Type B pancreatic cell (in vitro differentiated cells): Measurements from ENCODE around the gene SUSD6. TPM values are rescaled to one million over a fixed set of nuclear protein-coding genes. Genes with fewer than 3 reads are reported as not detected.

Experiments used
- DNase-seq: peaks from one replicate; pipeline ENCODE4 v3.0.0; 2021; ENCODE audit warnings: mixed read lengths; ENCODE audit not compliant: unreplicated experiment; ENCODE audit errors: extremely low spot score
- H3K27ac Mint-ChIP-seq: 2 replicates; pipeline ENCODE4 v1.8.0; 2021; ENCODE audit warnings: mild to moderate bottlenecking, mixed read lengths
- H3K27me3 Mint-ChIP-seq: 2 replicates; pipeline ENCODE4 v1.8.0; 2021; ENCODE audit warnings: mixed read lengths
- H3K36me3 Mint-ChIP-seq: 2 replicates; pipeline ENCODE4 v1.8.0; 2021; ENCODE audit warnings: mixed read lengths
- H3K4me1 Mint-ChIP-seq: one replicate; pipeline ENCODE4 v1.8.0; 2021; ENCODE audit warnings: mixed read lengths; ENCODE audit not compliant: unreplicated experiment
- H3K4me3 Mint-ChIP-seq: 2 replicates; pipeline ENCODE4 v1.8.0; 2021; ENCODE audit warnings: mild to moderate bottlenecking, mixed read lengths
- H3K9me3 Mint-ChIP-seq: 2 replicates; pipeline ENCODE4 v1.8.0; 2021; ENCODE audit warnings: mixed read lengths
- total RNA-seq: library from RNA; stranded (reverse); gene quantifications from 2 replicates; pipeline ENCODE4 v1.2.1, GENCODE V29; 2021; ENCODE audit warnings: low replicate concordance
- TF ChIP-seq, protein P1 (sequence below): fragments of 200-600 bp; sonication (generic); conservative IDR thresholded peaks from 2 replicates; pipeline ENCODE4 v1.5.0; 2021; ENCODE audit warnings: antibody characterized with exemption, mild to moderate bottlenecking

Gene SUSD6
- total RNA-seq, 1 donor from 2014 or later, result 31.7 TPM

DNA sequence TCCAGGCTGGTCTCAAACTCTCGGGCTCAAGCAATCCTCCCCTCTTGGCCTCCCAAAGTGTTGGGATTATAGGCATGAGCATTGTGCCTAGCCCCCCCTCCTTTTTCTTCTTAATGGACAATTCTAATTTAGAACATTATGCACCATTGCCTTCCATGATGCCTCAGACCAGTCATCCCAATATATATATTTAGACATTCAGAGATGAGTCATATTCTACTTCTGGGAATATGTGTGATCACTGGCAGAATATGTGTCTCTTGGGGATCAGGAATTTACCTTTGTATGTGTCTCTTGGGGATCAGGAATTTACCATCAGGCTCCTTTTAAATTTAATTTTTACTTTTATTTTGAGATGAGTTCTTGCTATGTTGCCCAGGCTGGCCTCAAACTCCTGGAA is 29.2 kb upstream of the SUSD6 start:
- Mint-ChIP-seq H3K4me3 (no peak overlapping the region), H3K4me1 (peaks cover 4% of the 10 kb centered on the region), H3K36me3 (no peaks in the 10 kb centered on the region), H3K9me3 (no peaks in the 10 kb centered on the region), H3K27ac (no peak overlapping the region), H3K27me3 (peaks cover 4% of the 10 kb centered on the region)
- TF ChIP-seq, protein P1, sequence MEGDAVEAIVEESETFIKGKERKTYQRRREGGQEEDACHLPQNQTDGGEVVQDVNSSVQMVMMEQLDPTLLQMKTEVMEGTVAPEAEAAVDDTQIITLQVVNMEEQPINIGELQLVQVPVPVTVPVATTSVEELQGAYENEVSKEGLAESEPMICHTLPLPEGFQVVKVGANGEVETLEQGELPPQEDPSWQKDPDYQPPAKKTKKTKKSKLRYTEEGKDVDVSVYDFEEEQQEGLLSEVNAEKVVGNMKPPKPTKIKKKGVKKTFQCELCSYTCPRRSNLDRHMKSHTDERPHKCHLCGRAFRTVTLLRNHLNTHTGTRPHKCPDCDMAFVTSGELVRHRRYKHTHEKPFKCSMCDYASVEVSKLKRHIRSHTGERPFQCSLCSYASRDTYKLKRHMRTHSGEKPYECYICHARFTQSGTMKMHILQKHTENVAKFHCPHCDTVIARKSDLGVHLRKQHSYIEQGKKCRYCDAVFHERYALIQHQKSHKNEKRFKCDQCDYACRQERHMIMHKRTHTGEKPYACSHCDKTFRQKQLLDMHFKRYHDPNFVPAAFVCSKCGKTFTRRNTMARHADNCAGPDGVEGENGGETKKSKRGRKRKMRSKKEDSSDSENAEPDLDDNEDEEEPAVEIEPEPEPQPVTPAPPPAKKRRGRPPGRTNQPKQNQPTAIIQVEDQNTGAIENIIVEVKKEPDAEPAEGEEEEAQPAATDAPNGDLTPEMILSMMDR, result no peak
- DNase-seq, result no peak

DNA sequence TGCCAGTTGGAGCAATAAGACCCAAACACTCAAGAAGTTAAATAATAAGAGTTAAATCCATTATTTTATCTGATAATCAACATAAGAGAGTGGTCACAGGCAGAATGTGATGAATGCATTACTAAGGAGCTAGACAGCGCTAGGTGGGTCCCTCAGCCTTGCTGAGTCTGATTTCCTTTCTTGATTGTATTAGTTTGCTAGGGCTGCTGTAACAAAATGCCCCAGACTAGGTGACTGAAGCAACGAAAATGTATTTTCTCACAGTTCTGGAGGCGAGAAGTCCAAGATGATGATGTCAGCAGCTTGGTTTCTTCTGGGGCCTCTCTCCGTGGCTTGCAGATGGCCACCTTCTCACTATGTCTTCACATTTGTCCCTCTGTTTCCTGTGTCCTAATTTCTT is 28.6 kb upstream of the SUSD6 start:
- Mint-ChIP-seq H3K27me3 (peaks cover 4% of the 10 kb centered on the region), H3K4me3 (no peak overlapping the region)
- DNase-seq, result no peak

GRCh38 chr14:69584389-69584788 is 27.0 kb upstream of the SUSD6 start:
- no peaks in the 10 kb centered on the region for H3K36me3 Mint-ChIP-seq
- peaks cover 4% of the 10 kb centered on the region for H3K27me3 Mint-ChIP-seq
- DNase-seq, result no peak
- TF ChIP-seq, protein P1, result no peak
- H3K9me3 Mint-ChIP-seq, result no peaks in the 10 kb centered on the region
- peaks cover 4% of the 10 kb centered on the region for H3K4me1 Mint-ChIP-seq
- H3K4me3 Mint-ChIP-seq, result no peak overlapping the region
- no peak overlapping the region for H3K27ac Mint-ChIP-seq

More for the DNA sequence above, 28.6 kb upstream of the SUSD6 start:
- H3K9me3 Mint-ChIP-seq, result no peaks in the 10 kb centered on the region
- H3K4me1 Mint-ChIP-seq, result peaks cover 4% of the 10 kb centered on the region
- no peaks in the 10 kb centered on the region for H3K36me3 Mint-ChIP-seq
- H3K27ac Mint-ChIP-seq, result no peak overlapping the region
- TF ChIP-seq, protein P1, result no peak

DNA sequence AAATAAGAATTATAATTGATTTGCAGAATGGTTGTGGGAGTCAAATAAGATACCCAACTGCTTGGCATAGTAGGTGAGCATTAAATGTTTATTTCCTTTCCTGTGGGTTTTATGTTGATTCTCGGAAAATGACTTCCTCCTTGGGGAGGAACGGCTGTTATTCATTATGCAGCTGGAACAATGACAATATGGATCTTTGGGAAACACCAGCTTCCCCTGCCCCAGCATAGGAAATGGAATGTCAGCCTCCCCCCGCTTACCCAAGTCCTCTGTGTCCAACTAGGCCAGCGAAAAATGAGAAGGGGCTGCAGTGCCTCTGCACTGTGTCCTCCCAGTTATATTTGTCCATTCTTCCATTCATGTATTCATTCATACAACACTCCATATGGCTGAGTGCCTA is 25.0 kb upstream of the SUSD6 start:
- no peak overlapping the region for H3K27ac Mint-ChIP-seq
- no peaks in the 10 kb centered on the region for H3K27me3 Mint-ChIP-seq

DNA sequence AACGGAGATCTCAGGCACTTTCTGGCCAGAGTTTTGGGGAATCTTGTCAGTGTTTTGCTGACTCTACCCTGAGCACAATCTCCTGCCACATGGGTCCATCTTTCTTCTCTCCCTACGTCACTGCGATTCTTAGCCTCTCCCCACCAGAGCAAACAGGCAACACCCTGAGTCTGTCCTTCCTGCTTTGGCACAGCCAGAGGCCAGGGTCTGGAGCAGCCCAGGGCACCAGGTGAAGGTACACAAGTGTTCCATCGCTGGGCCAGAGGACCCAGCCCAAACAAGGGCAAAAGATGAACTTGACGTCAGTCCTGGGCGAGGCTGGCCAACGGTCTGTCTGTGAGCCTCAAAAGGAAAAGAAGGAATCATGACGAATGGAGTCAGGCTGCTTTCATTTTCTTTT is 24.0 kb upstream of the SUSD6 start:
- Mint-ChIP-seq H3K4me1 (no peaks in the 10 kb centered on the region), H3K4me3 (no peak overlapping the region), H3K9me3 (no peaks in the 10 kb centered on the region), H3K36me3 (no peaks in the 10 kb centered on the region), H3K27ac (no peak overlapping the region), H3K27me3 (no peaks in the 10 kb centered on the region)
- DNase-seq, result no peak
- TF ChIP-seq, protein P1, result no peak

More for the DNA sequence above, 25.0 kb upstream of the SUSD6 start:
- no peak for DNase-seq
- Mint-ChIP-seq H3K36me3 (no peaks in the 10 kb centered on the region), H3K9me3 (no peaks in the 10 kb centered on the region), H3K4me3 (no peak overlapping the region), H3K4me1 (no peaks in the 10 kb centered on the region)
- TF ChIP-seq, protein P1, result no peak

DNA sequence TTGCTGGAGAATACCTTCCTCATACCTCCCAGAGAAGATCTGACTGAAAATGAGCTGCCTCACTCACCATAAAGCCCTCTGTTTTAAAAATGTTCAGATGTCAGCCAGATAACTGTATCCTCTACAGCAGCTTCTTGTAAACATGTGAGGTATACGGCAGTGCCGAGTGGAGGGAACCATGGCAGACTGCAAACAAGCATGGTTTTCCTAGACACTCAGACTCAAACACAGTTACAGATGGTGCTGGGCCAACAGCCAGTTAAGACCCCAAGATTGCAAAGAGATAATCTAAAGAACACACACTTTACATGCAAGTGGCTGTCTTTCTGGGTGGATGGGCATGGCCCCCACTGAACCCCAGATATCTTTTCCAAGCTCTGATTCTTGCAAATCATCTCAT is 20.1 kb upstream of the SUSD6 start:
- H3K4me3 Mint-ChIP-seq, result no peak overlapping the region
- H3K4me1 Mint-ChIP-seq, result peaks cover 19% of the 10 kb centered on the region
- DNase-seq, result no peak
- H3K9me3 Mint-ChIP-seq, result no peaks in the 10 kb centered on the region
- no peaks in the 10 kb centered on the region for H3K36me3 Mint-ChIP-seq
- no peak overlapping the region for H3K27ac Mint-ChIP-seq
- H3K27me3 Mint-ChIP-seq, result no peaks in the 10 kb centered on the region
- TF ChIP-seq, protein P1, result no peak
